Keratinocyte (primary cell): ENCODE measurements around the gene EPHB4. TPM values are rescaled to one million over a fixed set of nuclear protein-coding genes. Genes with fewer than 3 reads are reported as not detected.

ENCODE experiments used
- DNase-seq: peaks from one replicate; pipeline ENCODE4 v3.0.0-alpha.2; 2011; ENCODE audit warnings: low read depth, missing footprints, low spot score
- FAIRE-seq: peaks from 2 replicates; lab custom pipeline; 2011; peaks lifted over from hg19 to GRCh38; lab: Jason Lieb, UNC
- H2AFZ ChIP-seq: 2 replicates; pipeline ENCODE4 v1.6.0; 2012; ENCODE audit warnings: low read length, control low read depth, inconsistent platforms; ENCODE audit not compliant: control insufficient read depth
- H3K27ac ChIP-seq: 2 replicates; pipeline ENCODE4 v1.5.1; 2011; ENCODE audit warnings: low read length; ENCODE audit not compliant: control insufficient read depth, insufficient read depth
- H3K27me3 ChIP-seq: 3 replicates; pipeline ENCODE4 v1.6.0; 2011; ENCODE audit warnings: low read length; ENCODE audit not compliant: control insufficient read depth, insufficient read depth; ENCODE audit errors: extremely low read depth
- H3K36me3 ChIP-seq, 2 experiments: 2 replicates in 1 of 2; 3 replicates in 1 of 2; pipeline ENCODE4 v1.5.1; 2011; ENCODE audit warnings: low read length in 2 of 2, mild to moderate bottlenecking in 1 of 2; ENCODE audit not compliant: control insufficient read depth in 2 of 2, insufficient read depth in 2 of 2; ENCODE audit errors: extremely low read depth in 1 of 2
- H3K4me1 ChIP-seq: 3 replicates; pipeline ENCODE4 v1.5.1; 2011; ENCODE audit warnings: low read length; ENCODE audit not compliant: control insufficient read depth, insufficient read depth; ENCODE audit errors: extremely low read depth
- H3K4me2 ChIP-seq: 3 replicates; pipeline ENCODE4 v1.6.0; 2011; ENCODE audit warnings: low read depth, low read length; ENCODE audit not compliant: control insufficient read depth, insufficient read depth; ENCODE audit errors: extremely low read depth
- H3K4me3 ChIP-seq, 3 experiments: fragments of 200-600 bp in 1 of 3; sonication (generic) in 1 of 3; 2 replicates in 2 of 3; 3 replicates in 1 of 3; pipeline ENCODE4 v1.5.1; 2011 to 2016; ENCODE audit warnings: low read length in 3 of 3, mild to moderate bottlenecking in 3 of 3, control low read depth in 2 of 3, inconsistent platforms in 1 of 3, low read depth in 1 of 3, mixed read lengths in 1 of 3, mixed run types in 1 of 3, moderate library complexity in 1 of 3; ENCODE audit not compliant: control insufficient read depth in 2 of 3, insufficient read depth in 2 of 3; ENCODE audit errors: extremely low read depth in 1 of 3
- H3K79me2 ChIP-seq: 2 replicates; pipeline ENCODE4 v1.6.0; 2012; ENCODE audit warnings: low read length; ENCODE audit not compliant: control insufficient read depth, insufficient read depth
- H3K9ac ChIP-seq: 3 replicates; pipeline ENCODE4 v1.6.0; 2011; ENCODE audit warnings: low read length; ENCODE audit not compliant: control insufficient read depth, insufficient read depth; ENCODE audit errors: extremely low read depth
- H3K9me1 ChIP-seq: 3 replicates; pipeline ENCODE4 v1.6.0; 2011; ENCODE audit warnings: low read length; ENCODE audit not compliant: control insufficient read depth, insufficient read depth; ENCODE audit errors: extremely low read depth
- H3K9me3 ChIP-seq: 2 replicates; pipeline ENCODE4 v1.5.1; 2012; ENCODE audit warnings: low read depth, low read length; ENCODE audit not compliant: control insufficient read depth
- H4K20me1 ChIP-seq: 3 replicates; pipeline ENCODE4 v1.6.0; 2011; ENCODE audit warnings: low read length; ENCODE audit not compliant: control insufficient read depth, insufficient read depth; ENCODE audit errors: extremely low read depth
- EZH2 ChIP-seq: IDR thresholded peaks from one replicate; pipeline ENCODE4 v1.6.1; 2012; ENCODE audit warnings: inconsistent platforms, mild to moderate bottlenecking, low read length, moderate library complexity
- dilution Hi-C: fragments of 300-500 bp; cut with MboI; formaldehyde crosslinking; loops from one replicate; pipeline ENCODE4 v1.7.0; 2020; ENCODE audit warnings: low sequenced_read_pairs; ENCODE audit not compliant: extremely low pct_ligation_motif_present
- polyA plus RNA-seq, 5 experiments: library from polyadenylated mRNA; depleted of rRNA in 3 of 5; stranded (reverse) in 3 of 5; stranded (forward) in 1 of 5; unstranded in 1 of 5; fragments of >200 nt; gene quantifications; 1 replicate in 1 of 5; 2 replicates in 3 of 5; 3 replicates in 1 of 5; pipeline versions ENCODE4 v1.2.1 to v1.2.3, GENCODE V29; 2011 to 2012; ENCODE audit warnings: missing spikeins in 2 of 5, low read depth in 1 of 5, low replicate concordance in 1 of 5
- TF ChIP-seq, protein P1 (sequence below), 3 experiments: IDR thresholded peaks in 1 of 3; conservative IDR thresholded peaks in 1 of 3; optimal IDR thresholded peaks in 1 of 3; 2 replicates in 2 of 3; 3 replicates in 1 of 3; pipeline versions ENCODE3 to v1.5.1; 2011; ENCODE audit warnings: low read length in 3 of 3, mild to moderate bottlenecking in 3 of 3, moderate library complexity in 2 of 3, control low read depth in 1 of 3, inconsistent platforms in 1 of 3; ENCODE audit not compliant: insufficient read depth in 2 of 3; ENCODE audit errors: extremely low read depth in 1 of 3

EPHB4 gene
- polyA plus RNA-seq, 1 donor (not counting 4 experiments of a cell fraction or from before 2014, with no cell fraction given), result 61.4 TPM

DNA sequence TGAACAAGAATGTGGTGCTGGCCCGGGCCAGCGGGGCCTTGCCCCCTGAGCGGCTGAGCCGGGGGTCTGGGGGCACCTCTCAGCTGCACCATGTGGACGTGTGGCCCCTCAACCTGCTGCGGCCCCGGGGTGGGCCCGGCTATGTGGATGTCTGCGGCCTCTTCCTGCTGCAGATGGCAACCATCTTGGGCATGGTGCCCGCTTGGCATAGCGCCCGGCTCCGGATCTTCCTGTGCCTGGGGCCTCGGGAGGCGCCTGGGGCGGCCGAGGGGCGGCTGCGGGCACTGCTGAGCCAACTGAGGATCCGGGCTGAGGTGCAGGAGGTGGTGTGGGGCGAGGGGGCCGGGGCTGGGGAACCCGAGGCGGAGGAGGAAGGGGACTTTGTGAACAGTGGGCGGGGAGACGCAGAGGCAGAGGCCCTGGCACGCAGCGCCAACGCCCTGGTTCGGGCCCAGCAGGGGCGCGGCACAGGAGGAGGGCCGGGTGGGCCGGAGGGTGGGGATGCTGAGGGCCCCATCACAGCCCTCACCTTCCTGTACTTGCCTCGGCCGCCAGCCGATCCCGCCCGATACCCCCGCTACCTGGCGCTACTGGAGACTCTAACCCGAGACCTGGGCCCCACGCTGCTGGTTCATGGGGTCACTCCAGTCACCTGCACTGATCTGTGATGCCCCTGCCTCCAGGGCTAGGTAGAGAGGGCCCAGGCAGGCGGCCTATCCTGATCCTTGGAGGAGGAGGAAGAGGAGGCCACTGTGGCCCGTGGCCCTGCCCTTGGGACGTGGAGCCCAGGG, 38.8 kb upstream of the EPHB4 start:
- TF ChIP-seq, protein P1, sequence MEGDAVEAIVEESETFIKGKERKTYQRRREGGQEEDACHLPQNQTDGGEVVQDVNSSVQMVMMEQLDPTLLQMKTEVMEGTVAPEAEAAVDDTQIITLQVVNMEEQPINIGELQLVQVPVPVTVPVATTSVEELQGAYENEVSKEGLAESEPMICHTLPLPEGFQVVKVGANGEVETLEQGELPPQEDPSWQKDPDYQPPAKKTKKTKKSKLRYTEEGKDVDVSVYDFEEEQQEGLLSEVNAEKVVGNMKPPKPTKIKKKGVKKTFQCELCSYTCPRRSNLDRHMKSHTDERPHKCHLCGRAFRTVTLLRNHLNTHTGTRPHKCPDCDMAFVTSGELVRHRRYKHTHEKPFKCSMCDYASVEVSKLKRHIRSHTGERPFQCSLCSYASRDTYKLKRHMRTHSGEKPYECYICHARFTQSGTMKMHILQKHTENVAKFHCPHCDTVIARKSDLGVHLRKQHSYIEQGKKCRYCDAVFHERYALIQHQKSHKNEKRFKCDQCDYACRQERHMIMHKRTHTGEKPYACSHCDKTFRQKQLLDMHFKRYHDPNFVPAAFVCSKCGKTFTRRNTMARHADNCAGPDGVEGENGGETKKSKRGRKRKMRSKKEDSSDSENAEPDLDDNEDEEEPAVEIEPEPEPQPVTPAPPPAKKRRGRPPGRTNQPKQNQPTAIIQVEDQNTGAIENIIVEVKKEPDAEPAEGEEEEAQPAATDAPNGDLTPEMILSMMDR (optimal IDR thresholded peaks at IDR 0.05 in 1 of 3, IDR thresholded peaks at IDR 0.05 in 1 of 3, conservative IDR thresholded peaks at IDR 0.05 in 1 of 3; ENCODE audit: extremely low read depth in 1 of 3, insufficient read depth in 2 of 3, low read length in 3 of 3), result no peak
- TF ChIP-seq EZH2, result no peak
- DNase-seq, result no peak
- Histone ChIP-seq H3K9me3 (no peaks in the 10 kb centered on the region), H3K79me2 (peaks cover 38% of the 10 kb centered on the region), H3K4me2 (peak overlapping the region; percentile 95), H3K9me1 (no peaks in the 10 kb centered on the region), H3K9ac (peak overlapping the region; percentile 99), H3K4me3 (peak overlapping the region; percentile 89 to 97 (median 95)), H3K27me3 (no peaks in the 10 kb centered on the region), H2AFZ (no peak overlapping the region), H3K27ac (peak overlapping the region; percentile 95), H3K4me1 (peaks cover 30% of the 10 kb centered on the region), H4K20me1 (no peaks in the 10 kb centered on the region), H3K36me3 (peaks cover 11 to 27% of the 10 kb centered on the region in 2 experiments)
- no peak for FAIRE-seq
- dilution Hi-C loops, result no loop called here

DNA sequence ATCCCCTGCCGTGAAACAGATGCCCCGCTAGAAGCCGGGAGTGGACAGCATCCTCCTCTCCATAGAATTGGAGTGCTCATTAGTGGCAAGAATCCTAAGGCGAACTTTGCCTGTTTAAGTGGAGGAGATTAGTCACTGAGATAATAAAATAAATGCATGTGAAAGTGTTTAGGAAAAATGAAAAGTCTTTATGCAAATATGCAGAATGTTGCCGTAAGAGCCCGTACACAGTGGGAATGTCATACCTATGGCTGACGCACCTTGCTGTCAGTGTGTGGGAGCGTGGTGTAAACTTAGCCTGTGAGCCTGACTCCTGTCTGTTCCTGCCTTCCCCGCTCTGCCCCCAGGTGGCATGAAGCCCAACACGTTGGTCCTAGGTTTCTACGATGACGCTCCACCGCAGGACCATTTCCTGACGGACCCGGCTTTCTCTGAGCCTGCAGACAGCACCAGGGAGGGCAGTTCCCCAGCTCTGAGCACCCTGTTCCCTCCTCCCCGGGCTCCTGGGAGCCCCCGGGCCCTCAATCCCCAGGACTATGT, 38.1 kb upstream of the EPHB4 start:
- Histone ChIP-seq H3K36me3 (peaks cover 11 to 27% of the 10 kb centered on the region in 2 experiments), H3K4me2 (peak overlapping the region; percentile 95), H4K20me1 (no peaks in the 10 kb centered on the region), H3K4me3 (peak overlapping the region; percentile 46 to 97 (median 95)), H3K79me2 (peaks cover 31% of the 10 kb centered on the region), H2AFZ (no peak overlapping the region), H3K27me3 (no peaks in the 10 kb centered on the region), H3K9ac (peak overlapping the region; percentile 99), H3K4me1 (peaks cover 30% of the 10 kb centered on the region), H3K9me1 (no peaks in the 10 kb centered on the region), H3K9me3 (no peaks in the 10 kb centered on the region), H3K27ac (peak overlapping the region; percentile 95)
- TF ChIP-seq EZH2, result no peak
- TF ChIP-seq, protein P1 (optimal IDR thresholded peaks at IDR 0.05 in 1 of 3, IDR thresholded peaks at IDR 0.05 in 1 of 3, conservative IDR thresholded peaks at IDR 0.05 in 1 of 3; ENCODE audit: extremely low read depth in 1 of 3, insufficient read depth in 2 of 3, low read length in 3 of 3), result peak in 2 of 3 experiments; percentile 19 to 30
- FAIRE-seq (peak; percentile 97), DNase-seq (peak; percentile 90)
- dilution Hi-C loops, result no loop called here
